ENCODE results near the gene GLCCI1.
"Not testable (repeated sequence)": the region's sequence is repeated elsewhere in the genome, so short reads cannot be mapped to it uniquely, and the experiment has no call there.

GRCh38 chr7:8101292-8101691, 132.7 kb downstream of the GLCCI1 start:
- TF ChIP-seq POLR2A, CTCF (IDR thresholded peaks at IDR 0.05): not testable (repeated sequence)

Measured in esophagus squamous epithelium (tissue), 4 donors.